Activated CD8-positive, alpha-beta memory T cell treated with anti-CD3 and anti-CD28 coated beads for 24 hours (primary cell): ENCODE results near the gene FAM171A2.
"Not testable (repeated sequence)": the region's sequence is repeated elsewhere in the genome, so short reads cannot be mapped to it uniquely, and the experiment has no call there.

Source experiments
- DNase-seq: peaks from one replicate; pipeline ENCODE4 v3.0.0-alpha.2; 2020

FAM171A2 gene

DNA sequence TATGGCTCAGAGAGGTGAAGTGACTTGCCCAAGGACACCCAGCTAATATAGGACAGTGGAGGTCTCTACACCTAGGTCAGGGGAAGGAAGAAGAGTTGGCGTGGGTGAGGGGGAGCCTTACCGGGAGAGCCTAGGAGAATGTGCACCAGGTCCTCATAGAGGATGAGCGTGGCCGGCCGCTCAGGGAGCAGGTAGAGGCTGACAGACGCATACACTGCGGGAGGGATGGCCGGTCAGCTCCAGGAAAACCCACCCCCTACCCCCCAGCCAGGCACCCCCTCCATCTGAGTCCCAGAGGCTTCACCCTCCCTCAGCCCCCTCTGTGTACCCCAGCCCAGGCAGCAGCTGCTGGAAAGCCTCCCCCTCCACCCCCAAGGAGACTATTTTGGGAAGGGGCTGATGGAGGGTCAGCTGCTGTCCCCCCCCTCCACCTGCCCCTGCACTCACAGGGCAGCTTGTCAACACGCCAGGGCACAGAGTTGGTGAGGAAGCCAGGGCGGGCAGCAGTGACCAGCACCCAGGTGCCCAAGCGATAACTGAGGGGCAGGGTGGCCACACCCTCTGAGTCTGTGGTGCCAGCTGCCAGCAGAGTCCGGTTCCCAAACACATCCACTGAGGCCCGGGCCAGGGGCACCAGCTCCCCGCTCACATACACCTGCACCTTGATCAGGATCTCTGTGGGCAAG, 4.1 kb downstream of the FAM171A2 start:
- DNase-seq: no peak

DNA sequence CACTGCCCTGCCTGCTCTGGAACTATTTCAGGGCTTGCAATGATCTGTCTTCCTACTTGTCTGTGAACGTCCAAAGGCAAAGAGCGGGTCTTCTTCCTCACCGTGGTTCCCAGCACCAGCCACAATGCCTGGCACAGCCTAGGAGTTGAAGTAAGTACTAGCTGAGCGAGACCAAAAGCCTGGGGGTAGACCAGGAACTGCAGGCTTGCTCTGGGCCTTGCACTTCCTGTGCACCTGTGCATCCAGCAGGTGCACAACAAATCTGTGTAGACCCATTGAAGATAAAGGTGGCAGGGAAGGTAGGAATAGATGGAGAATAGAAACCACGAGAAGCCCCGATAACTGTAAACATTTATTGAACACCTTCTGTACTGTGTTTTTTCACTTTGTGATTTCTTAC, 4.6 kb downstream of the FAM171A2 start:
- no peak for DNase-seq

DNA sequence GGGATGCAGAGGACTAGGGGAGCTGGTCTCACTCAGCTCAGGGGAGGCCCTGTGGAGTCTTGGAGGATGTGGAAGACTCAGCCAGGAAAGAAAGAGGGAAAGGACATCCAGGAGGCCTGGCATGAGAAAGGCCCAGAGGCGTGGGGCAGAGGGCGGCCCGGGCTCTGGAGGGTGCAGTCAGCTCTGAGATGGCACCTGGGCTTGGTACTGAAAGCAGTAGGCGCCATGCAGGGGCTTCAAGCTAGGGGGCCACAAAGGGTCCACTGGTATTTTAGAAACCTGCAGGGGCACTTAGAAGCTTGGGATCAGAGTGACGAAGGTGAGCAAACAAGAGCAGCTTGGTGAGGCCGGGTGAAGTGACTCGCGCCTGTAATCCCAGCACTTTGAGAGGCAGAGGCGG, 5.6 kb downstream of the FAM171A2 start:
- DNase-seq: no peak

DNA sequence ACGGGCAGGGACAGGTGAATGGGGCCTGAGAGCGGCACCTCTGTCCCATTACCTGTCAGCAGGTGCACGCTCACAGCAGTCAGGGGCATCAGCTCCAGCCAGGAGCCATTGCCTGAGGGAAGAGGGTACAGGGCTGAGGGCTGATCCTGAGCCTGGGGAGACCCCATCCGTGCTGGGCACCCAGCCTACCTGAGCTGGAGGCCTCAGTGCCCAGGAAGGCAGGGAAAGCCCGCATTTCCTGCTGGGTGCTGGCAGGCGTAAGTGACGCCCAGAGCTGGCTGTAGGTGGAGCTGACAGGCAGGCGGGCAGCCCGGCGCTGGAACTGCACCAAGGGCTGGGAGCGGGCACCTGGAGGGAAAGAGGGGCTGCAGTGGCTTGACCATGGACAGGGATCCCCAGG, 7.4 kb downstream of the FAM171A2 start:
- no peak for DNase-seq

DNA sequence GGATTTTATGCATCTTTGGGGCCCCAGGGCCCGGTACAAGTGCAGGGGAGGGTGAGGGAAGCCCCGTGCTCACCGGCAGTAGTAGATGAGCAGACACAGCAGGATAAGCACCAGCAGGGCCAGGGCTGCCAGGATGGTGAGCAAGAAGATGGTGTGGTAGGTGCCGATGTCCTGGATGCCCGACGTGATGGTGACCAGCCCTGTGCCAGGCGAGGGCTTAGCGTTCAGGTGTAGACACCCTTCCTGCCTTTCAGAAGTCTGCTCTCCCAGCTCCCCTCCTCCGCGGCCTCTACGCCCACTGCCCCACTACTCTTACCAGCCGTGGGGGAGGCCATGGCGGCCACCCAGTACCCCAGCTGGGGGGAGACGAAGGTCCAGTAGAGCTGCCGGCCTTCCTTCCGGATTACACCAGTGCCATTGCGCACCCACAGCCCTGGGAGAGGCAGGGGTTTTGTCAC, 8.0 kb downstream of the FAM171A2 start:
- no peak for DNase-seq

DNA sequence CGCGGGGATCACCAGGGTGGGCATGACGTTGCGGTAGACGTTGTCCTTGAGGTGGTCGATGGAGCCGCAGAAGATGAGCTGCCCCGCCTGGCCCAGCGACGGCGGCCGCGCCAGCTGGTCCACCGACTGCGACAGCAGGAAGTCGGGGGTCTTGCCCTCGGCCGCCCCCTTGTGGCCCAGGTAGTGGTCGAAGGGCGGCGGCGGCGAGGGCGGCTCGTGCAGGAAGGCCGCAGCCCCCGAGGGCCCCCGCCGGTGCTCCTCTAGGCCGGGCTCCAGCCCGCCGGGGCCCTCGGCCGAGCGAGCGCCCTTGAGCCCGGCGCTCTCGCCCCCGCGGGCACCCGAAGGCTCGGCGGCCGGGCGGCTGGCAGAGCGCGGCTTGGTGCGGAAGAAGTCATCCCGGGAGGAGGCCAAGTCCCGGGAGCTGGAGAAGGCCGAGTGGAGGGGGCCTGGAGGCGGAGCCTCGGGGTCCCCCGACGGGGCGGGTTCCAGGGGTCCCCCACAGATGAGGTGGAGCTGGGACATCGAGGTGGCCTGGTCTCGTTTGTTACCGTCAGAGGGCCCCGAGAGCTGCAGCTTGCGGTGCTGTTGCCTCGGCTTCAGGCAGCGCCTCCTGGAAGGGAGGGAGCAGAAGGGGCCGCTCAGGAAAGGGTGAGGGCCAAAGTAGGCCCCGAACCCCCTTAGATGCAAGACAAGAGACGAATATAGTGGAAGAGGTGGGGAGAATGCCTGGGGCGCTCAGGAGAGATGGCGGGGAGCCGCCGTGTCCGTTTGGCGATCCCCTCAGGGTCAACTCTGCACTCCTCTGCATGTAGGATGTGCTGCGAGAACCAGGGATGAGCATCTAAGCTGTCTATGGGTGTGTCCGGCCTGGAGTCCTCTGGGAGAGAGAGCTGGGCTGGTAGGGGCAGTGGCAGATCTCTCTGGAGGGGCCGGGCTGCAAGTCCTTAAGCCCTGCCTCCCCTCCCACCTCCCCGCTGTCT, 8.8 kb downstream of the FAM171A2 start:
- peak; percentile 84 for DNase-seq

DNA sequence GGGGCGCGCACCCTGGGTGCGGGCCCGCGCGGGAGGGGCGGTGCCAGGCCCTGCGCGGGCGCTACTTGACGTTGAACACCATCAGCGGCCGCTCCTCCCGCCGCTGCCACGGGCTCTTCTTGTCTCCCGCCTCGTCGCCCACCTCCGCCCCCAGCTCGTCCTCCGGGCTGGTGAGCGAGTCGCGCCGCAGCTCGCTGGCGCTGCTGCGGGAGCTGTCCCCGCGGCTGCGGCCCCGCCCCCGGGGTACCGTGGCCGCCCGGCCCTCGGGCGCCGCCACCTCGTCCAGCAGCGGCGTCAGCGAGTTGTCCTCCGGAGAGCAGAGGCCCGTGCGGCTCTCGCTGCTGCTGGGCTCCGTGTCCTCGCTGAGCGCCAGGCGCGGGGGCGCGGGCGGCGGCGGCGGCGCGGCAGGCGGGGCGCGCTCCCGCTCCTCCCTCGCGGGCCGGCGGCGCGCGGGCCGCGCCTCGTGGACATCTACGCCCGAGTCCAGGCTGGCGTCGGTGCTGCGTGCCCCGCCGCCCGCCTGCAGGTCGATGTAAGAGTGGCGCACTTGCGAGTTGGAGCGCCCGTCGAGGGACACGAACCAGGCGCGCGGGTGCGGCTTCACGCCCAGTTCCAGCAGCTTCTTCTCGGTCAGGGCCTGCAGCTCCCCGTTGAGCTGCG, 9.9 kb downstream of the FAM171A2 start:
- no peak for DNase-seq

DNA sequence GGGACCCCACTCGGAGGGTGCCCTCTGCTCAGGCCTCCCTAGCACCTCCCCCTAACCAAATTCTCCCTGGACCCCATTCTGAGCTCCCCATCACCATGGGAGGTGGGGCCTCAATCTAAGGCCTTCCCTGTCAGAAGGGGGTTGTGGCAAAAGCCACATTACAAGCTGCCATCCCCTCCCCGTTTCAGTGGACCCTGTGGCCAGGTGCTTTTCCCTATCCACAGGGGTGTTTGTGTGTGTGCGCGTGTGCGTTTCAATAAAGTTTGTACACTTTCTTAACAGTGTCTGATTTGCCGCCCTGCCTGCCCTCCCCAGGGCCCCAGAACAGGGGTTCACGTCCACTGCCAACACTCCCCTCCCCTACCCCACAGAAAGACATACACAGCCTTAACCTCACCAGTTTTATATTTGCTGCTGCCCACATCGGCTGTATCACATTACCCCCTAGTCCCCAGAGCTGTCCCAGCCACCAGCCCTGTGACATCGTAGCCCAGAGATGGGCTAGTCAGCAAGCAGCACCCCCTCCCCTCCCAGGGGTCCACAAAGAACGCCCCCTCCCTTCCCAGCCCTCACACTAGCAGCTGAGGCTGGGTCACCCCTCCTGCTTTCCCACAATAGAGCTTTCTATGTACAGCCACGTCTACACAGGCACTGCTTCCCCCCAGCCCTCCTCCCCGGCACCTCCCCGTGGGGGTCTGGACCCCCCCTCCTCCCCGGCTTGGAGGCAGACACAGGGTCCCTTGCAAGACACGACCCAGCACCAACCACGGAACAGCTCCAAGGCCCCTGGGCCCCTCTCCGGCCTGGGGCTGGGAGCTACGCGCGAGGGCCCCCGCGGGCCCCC, 10.6 kb downstream of the FAM171A2 start:
- no peak for DNase-seq

DNA sequence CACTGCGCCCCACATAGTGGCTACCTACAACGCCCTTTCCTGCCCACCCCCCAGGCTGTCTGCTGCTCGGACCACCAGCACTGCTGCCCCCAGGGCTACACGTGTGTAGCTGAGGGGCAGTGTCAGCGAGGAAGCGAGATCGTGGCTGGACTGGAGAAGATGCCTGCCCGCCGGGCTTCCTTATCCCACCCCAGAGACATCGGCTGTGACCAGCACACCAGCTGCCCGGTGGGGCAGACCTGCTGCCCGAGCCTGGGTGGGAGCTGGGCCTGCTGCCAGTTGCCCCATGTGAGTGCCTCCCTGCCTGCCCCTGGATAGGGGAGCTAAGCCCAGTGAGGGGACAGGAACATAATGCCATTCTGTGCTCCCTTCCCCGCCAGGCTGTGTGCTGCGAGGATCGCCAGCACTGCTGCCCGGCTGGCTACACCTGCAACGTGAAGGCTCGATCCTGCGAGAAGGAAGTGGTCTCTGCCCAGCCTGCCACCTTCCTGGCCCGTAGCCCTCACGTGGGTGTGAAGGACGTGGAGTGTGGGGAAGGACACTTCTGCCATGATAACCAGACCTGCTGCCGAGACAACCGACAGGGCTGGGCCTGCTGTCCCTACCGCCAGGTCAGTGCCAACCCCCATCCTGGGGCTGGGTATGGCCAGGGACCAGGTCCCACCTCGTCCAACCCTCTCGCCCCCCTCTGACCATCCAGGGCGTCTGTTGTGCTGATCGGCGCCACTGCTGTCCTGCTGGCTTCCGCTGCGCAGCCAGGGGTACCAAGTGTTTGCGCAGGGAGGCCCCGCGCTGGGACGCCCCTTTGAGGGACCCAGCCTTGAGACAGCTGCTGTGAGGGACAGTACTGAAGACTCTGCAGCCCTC, 11.5 kb downstream of the FAM171A2 start:
- no peak for DNase-seq

DNA sequence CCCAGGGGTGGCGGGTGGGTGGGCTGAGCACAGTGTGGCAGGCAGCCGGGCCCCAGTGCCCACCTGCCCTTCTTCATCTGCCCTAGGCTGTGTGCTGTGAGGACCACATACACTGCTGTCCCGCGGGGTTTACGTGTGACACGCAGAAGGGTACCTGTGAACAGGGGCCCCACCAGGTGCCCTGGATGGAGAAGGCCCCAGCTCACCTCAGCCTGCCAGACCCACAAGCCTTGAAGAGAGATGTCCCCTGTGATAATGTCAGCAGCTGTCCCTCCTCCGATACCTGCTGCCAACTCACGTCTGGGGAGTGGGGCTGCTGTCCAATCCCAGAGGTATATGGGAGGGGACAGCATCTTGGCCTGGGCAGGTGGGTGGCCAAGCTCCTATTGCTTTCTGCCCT, 12.2 kb downstream of the FAM171A2 start:
- no peak for DNase-seq

DNA sequence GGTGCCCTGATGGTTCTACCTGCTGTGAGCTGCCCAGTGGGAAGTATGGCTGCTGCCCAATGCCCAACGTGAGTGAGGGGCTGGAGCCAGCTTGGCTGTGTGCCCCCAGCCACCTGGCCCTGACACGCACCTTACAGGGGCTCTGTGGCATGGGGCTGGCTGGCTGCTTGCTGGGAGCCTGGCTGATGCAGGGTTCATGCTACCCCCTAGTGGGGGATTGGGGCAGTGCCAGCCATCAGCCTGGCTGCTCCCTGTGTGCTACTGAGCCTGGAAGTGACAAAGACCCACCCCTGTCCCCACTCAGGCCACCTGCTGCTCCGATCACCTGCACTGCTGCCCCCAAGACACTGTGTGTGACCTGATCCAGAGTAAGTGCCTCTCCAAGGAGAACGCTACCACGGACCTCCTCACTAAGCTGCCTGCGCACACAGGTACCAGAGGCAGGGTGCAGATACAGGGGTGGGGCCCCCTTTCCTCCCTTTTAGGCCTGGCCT, 12.9 kb downstream of the FAM171A2 start:
- peak; percentile 90 for DNase-seq

DNA sequence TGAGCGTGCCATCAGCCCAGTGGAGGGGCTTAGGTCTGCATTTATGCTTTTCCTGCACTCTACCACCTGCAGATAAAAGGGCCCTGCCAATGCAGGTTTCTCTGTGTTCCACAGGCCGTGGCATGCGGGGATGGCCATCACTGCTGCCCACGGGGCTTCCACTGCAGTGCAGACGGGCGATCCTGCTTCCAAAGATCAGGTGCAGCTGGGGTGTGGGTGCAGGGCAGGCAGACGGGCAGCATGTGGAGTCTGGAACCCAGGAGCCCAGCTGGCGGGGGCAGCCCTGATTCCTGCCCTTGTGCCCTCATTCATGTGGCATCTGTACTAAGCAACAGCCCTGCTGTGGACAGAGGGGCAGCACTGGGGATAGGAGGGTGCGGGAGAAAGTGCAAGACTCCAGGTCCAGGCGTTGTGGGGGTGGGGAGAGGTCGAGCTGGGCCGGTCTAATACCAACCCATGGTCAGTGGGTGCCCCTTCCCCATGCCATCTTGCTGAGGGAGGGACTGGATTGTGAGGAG, 14.0 kb downstream of the FAM171A2 start:
- DNase-seq: no peak

DNA sequence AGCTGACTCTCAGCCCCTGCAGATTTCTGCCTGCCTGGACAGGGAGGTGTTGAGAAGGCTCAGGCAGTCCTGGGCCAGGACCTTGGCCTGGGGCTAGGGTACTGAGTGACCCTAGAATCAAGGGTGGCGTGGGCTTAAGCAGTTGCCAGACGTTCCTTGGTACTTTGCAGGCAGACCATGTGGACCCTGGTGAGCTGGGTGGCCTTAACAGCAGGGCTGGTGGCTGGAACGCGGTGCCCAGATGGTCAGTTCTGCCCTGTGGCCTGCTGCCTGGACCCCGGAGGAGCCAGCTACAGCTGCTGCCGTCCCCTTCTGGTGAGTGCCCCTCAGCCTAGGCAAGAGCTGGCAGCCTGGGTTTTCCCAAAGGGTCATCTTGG, 14.7 kb downstream of the FAM171A2 start:
- DNase-seq: no peak

DNA sequence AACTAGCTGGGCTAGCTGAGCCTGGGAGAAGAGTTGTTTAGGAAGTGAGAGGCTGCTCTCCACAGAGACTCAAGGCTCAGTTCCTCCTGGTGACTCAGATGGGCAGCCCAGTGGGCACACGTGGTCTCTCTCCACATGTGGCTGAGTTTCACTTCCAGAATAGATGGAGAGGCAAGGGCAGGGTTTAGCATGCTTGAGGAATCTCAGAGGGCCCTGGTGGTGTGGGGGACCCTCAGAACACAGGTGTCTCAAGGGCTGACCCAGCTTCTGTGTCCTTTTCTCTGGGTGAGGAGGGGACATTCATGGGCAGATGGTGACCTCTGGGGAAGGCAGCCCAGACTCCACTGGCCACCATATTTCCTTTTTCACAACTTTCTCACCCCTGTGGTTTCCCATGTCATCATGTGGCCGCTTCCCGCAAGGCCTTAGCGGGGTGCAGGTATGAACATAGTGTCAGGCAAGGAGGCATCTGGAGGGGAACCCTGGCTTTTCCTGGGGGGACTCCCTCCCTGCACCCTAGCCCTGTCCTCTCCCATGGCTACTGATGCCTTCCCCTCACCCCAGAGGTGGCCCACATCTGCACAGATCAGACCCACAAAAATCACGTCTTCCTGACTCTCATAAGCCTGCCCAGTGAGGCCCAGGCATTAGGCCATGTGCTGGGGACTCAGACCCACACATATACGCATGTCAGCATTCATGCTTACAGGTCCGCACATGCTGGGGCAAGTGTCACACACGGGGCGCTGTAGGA, 15.2 kb downstream of the FAM171A2 start:
- no peak for DNase-seq

DNA sequence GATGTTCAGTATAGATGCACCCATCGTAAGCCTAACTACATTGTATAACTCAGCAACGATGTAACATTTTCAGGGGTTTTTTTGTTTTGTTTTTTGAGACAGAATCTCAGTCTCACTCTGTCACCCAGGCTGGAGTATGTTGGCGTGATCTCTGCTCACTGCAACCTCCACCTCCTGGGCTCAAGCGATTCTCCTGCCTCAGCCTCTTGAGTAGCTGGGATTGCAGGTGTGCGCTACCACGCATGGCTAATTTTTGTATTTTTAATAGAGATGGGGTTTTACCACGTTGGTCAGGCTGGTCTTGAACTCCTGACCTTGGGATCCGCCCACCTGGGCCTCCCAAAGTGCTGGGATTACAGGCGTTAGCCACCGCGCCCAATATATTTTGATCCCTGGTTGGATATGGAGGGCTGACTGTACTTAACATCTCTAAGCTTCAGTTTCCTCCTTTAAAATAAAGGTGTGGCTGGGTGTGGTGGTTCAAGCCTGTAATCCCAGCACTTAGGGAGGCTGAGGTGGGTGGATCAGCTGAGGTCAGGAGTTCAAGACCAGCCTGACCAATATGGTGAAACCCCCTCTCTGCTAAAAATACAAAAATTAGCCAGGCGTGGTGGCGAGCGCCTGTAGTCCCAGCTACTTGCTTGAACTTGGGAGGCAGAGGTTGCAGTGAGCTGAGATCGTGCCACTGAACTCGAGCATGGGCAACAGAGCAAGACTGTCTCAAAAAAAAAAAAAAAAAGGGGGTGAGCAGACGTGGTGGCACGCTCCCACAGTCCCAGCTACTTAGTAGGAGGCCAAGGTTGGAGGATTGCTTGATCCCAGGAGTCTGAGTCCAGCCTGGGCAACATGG, 16.2 kb downstream of the FAM171A2 start:
- DNase-seq: not testable (repeated sequence)

DNA sequence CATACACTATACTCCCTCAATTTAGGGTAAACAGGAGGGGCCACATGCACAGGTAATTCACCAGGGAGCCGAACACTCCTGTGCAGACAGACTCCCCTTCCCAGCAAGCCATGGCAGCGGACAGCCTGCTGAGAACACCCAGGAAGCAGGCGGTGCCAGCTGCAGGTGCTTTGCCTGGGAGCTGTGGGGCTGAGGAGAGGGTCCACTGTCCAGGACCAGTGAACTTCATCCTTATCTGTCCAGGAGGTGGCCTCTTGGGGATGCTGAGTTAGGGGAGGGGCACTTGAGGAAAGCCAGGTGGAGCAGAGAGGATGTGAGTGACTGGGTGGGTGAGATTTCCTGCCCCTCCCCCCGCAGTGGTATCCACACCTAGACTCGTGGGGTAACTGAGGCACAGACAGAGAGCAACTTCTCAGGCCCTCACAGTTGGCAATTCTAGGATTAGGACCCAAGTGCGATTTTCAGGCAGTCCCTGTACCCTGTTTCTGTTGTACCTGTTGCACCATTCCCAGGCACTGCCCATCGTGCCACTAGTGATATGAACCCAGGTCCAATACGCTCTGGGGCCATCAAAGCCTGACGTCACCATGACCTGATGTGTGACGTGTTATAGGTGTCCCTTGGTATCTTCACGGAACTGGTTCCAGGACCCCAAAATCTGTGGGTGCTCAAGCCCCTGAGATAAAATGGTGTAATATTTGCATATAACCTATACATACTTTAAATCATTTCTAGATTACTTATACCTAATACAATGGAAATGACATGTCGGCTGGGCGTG, 17.4 kb downstream of the FAM171A2 start:
- no peak for DNase-seq

DNA sequence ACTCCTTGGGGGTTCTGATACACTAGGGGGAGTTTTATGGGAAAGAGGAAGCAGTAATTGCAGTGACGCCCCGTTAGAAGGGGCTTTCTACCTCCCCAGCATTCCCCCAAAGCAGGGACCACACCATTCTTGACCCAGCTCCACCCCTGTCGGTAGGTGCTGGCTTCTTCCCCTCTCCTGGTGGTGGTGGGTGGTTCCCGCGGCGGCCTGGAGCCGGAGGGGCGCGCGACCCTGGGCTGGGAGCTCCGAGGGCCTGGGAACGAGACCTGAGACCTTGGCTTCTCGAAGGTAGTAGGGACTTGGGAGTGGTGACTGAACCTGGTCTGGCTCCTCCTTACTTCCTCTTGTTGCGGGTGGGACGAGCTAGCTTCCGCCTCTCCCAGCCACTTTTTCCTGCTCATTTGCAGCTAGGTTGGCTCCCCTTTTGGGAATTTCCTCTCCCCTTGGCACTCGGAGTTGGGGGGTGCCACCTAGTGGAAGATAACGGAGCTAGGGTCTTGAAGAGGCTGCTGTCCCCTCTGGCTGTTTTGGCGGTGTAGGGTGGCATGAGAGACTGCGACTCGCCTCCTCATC, 18.1 kb downstream of the FAM171A2 start:
- peak; percentile 81 for DNase-seq

DNA sequence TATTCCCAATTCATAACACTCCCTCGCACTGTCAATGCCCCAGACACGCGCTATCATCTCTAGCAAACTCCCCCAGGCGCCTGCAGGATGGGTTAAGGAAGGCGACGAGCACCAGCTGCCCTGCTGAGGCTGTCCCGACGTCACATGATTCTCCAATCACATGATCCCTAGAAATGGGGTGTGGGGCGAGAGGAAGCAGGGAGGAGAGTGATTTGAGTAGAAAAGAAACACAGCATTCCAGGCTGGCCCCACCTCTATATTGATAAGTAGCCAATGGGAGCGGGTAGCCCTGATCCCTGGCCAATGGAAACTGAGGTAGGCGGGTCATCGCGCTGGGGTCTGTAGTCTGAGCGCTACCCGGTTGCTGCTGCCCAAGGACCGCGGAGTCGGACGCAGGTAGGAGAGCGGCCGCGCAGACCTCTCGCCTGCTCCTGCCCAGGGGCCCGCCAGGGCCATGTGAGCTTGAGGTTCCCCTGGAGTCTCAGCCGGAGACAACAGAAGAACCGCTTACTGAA, 18.7 kb downstream of the FAM171A2 start, which contains the start of gene GRN:
GRN (plus strand) TSS at position 364 of the 515 bp plus-strand sequence. CDS start 3,863 bp downstream, outside the sequence.
- peak; percentile 91 for DNase-seq
